Suppressor macrophage (primary cell): ENCODE data around the gene PLXNA4.

ENCODE experiments used
- DNase-seq, 4 experiments: peaks; one replicate each; pipeline ENCODE4 v3.0.0-alpha.2; 2020 to 2022

The PLXNA4 gene

DNA sequence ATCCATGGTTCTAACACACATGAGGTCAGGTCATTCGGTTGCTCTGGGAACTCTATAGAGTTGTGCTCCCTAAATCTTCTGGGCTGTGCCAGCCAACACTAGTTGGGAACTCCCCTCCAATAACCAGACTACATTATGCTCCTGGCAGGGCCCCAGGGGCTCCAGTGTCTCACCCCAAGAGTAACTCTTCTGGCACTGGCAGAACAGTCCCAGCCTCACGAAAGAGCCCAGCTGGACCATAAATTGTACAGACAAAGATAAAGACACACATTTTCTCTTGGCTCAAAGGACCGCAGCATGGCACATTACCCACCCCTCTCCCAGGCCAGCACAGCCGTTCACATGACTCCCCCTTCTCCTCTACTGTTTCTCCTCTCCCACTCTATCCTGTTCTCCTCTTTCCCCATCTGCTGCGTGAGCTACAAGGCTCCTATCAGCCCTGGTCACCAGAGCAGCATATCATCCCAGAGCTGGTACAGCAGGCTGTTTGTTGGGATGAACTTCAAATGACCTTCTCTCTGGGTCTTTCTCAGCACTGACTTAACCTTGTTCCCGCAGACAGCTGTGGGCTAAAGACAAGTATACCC is 230.6 kb downstream of the PLXNA4 start:
- DNase-seq = no peak

DNA sequence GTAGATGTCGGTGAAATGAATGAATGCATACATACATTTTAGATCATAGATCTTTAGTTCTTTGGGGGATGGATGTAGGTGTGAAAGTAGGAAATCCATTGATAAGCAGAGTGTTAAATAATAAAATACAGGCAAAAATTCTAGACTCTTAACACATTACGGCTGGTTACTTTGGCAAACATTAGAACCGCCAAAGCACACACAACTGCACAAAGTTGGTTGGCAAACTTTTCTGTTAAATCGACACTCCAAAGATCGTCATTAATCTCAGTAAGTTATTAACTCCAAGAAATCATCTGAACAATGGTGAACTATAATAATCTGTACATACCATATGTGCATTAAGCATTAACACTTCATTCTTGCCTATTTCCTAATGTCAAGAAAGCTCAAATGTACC is 231.2 kb downstream of the PLXNA4 start:
- no peak for DNase-seq

DNA sequence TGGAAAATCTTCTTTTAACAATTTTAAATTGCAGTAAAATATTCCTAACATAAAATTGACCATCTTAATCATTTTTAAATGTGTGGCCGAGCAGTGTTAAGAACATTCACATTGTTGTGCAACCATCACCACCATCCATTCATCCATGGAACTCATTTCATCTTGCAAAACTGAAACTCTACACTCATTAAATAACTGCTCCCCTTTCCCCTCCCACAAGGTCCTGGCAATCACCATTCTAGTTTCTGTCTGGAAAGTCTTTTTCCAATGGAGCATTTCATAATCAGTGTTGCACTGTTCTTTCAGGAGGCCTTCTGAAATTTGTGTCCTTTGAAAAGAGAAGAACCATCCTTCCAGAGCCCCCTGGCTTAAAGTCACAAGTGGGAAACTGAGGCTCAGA is 233.1 kb downstream of the PLXNA4 start:
- no peak for DNase-seq

- no peak for DNase-seq
Measured at GRCh38 chr7:132337450-132338080, 238.7 kb downstream of the PLXNA4 start.

DNA sequence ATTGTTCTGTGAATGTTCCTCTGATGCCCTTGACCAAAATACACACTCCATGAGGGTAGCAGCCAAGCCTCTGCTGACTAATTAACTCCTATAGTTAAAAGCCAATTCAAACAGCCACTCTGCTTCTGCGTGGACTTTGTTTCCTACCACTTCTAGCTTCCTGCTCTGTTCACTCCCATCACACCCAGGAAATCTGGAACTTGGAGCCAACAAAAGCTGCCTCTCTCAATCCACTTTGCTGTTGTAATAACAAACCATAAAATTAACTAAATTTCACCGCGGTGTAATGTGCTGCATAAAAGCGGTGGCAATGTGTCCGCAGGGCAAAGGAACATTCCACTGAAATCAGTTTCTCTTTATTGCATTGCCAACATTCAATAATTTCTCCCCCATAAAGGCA is 239.5 kb downstream of the PLXNA4 start:
- no peak for DNase-seq

GRCh38 chr7:132333301-132333700 is 243.0 kb downstream of the PLXNA4 start:
- no peak for DNase-seq

- DNase-seq = no peak
Measured at GRCh38 chr7:132328760-132329159, 247.5 kb downstream of the PLXNA4 start.

- no peak for DNase-seq
Measured at GRCh38 chr7:132328047-132328620, 248.1 kb downstream of the PLXNA4 start.

GRCh38 chr7:132326878-132327589 is 249.2 kb downstream of the PLXNA4 start:
- no peak for DNase-seq

DNA sequence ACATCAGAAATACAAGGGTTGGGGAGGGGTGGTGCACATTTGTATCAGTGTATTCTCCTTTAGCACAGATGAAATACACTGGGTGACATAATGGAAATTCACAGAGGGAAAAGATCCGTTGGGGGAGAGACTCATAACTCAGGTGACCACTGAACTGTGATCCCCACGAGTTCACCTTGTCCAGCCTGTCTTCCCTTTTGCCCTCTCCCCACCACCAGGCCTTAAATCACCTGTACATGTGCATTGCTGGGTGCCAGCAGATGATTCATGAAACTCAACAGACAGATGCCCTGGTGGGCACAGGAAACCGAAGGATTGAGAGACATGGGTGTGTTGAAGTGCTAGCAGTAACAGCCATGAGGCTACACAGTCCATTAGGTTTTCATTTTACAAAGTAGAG is 253.3 kb downstream of the PLXNA4 start:
- DNase-seq = no peak

DNA sequence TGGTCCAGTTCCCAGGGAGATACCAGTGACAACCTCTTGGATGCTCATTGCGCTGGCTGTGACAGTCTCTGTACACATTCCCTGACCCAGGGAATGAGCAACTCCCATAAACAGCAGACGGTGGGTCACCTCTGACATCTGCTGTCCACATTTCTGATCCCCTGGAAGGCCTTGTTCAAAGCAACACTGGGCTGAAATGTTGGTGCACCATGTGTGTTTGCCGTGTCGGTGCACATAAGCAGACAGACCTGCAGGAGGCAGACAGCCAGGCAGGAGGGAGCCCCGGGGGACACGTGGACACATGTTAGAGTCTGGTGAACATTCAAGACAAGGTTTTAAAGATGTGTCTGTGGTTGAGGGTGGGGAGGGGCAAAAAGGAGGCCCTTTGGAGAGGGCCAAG is 254.9 kb downstream of the PLXNA4 start:
- DNase-seq = no peak

DNA sequence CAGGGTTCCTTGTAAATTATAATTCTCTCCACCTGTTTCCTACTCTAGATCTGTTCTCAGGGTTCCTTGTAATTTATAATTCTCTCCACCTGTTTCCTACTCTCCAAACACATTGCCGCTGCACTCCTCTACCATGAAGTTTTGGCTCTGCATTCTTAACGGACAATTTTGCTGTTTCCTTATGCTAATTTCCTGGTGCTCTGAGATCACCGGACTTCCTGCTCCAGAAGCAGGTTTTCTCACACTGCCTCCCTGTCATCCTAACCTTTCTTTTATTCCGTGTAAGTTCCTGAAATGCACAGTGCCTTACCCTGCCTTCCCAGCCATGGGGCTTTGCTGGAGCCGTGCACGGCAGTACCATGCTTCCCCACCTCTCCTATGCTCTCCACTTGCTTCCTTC is 256.8 kb downstream of the PLXNA4 start:
- no peak for DNase-seq

DNA sequence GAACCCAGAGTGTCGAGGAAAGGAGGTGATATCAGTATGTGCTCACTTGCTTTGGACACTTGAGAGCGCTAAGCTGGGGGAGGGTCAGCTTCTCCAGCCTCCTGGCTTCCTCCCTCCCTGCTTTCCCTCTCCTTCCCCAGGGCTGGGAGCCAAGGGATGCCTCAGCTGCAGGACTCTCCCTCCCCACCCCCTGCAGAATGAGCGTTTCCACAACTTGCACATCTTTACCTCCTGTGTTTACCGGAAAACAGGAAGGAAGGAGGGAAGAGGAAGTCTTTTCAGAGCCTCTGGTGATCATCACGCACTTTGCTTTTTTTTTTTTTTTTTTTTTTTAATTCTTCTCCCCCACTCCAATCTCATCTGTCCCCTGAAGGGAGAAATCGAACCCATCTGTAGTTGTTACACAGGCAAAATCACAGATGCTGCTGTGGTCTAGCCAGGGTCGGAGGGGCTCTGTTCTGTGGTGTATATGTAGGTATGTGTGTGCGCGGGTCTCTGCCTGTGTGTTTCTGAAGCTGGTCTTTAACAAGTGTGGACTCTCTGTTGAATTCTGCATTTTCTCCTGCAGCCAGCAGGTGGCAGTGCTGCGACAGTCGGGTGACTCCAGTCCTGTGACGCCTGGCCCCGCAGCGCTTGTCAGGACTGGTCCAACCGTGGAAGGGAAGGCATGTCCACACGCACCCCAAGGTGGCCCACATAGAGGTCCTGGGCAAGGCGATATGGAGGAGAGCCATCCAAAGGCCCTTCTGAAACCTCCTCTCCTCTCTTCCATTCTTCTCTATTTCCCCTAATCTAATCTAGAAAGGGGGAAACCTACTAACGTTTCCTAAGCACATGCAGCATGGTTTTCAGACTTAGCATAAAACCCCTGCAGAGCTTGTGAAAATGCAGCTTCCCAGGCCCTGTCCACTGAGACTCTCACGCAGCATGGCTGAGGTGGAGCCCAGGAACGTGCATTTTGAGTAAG is 257.6 kb downstream of the PLXNA4 start:
- peak; percentile 78 to 90 (median 86) for DNase-seq

- DNase-seq = no peak
Measured at GRCh38 chr7:132317701-132318351, 258.4 kb downstream of the PLXNA4 start.

DNA sequence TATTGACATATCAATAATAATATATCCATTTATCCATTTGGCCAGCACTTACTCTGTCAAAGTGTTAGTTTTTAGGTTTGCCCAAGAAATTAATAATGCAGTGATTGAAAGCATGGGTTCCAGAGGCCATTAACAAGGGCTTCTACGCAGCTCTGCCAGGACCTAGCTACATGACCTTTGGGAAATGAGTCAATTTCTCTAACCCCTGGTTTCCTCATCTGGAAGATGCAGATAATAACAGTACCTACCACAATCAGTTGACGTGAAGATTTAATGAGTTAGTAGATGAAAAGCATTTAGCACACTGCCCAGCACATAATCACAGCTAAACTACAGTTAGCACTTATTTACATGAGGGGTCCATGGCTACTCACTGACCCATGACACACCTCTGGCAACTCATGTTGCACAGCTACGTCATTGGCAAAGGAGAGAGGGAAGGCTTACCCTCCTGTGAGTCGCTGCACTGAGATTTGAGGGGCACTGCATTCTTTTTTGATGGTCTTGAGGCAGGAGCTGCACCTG is 263.7 kb downstream of the PLXNA4 start:
- no peak for DNase-seq

- DNase-seq = no peak
Measured at GRCh38 chr7:132311733-132312132, 264.5 kb downstream of the PLXNA4 start.

DNA sequence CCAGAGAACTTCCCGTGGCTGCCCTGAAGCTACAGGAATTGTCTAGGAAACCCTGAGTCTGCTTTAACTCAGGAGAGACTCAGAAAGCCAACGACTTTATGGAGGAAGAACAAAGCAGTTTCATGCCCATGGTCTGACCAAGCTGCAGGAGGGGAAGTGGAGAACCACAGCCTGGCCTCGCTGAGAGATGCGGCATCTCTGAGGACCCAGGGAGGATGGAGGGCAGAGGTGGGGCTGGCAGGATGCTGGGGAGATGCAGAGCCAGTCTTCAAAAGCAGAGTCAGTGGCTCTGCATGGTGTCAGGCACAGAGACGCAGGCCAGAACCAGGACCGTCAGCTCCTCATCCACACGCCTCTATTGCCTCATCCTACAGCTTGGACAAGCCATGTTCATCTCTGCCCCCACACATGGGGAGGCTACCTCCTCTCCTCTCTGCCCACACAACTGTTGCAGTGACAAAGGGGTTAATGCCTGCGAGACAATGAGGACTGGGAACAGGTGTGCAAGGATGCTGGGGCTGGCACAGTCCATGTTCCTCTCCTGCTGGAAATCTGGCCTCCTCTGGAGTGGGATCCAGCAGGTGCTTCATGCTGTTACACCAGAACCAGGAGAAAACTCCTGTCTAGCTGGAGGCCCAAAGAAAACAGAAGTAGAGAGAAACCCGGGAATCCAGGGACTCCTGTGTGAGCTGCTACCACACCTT is 267.0 kb downstream of the PLXNA4 start:
- DNase-seq = no peak

DNA sequence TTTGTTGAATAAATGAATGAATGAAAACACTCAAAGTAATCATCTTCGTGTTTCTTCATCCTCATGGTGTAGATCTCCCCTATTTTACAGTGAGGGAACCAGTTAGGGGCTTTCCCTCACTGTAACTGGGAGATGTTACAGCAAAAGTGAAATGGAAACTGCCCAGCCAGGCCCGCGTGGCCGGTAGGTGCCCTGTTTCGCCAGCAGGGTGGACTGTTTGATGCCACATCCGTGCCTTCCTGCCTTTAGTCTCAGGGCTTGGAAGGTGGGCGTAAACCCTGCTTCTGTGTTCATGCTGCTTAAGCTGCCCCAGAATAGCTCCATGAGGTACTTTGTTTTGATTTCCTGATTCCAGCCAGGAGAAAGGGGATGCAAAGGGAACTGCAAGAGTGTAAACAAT is 268.8 kb downstream of the PLXNA4 start:
- DNase-seq = no peak

- no peak for DNase-seq
Measured at GRCh38 chr7:132300599-132301277, 275.5 kb downstream of the PLXNA4 start.

GRCh38 chr7:132298790-132299189 is 277.5 kb downstream of the PLXNA4 start:
- no peak for DNase-seq

DNA sequence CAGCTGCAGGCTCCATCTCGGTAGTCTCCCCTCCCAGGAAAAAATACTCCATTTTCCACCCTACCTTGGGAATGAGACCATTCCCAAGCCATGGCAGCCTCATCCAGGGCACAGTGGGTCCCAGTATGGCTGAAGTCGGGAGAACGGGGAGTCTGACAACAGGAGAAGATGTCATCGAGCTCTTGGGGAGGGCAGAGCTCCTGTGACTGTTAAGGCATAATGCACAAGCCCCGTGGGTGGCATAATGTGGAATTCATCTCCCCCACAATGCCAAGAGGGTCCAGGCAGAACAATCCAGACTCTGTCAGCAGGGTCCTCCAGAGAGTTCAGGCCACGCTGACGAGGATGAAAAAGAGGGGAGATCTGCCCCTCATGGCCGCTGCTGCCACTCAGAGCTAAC is 279.4 kb downstream of the PLXNA4 start:
- no peak for DNase-seq
